Suprapubic skin (tissue), 4 donors: Measurements from ENCODE around the gene ZAP70. TPM values are rescaled to one million over a fixed set of nuclear protein-coding genes. Genes with fewer than 3 reads are reported as not detected.

Experiments
- DNase-seq, 2 donors: peaks; one replicate each; pipeline ENCODE4 v3.0.0-alpha.2; 2019; ENCODE audit warnings: low spot score in 2 of 2
- H3K27ac ChIP-seq: fragments of 200-600 bp; sonication (generic); one replicate; pipeline ENCODE4 v1.5.1; 2019
- H3K27me3 ChIP-seq: fragments of 200-600 bp; sonication (generic); one replicate; pipeline ENCODE4 v1.5.1; 2019
- H3K36me3 ChIP-seq: fragments of 200-600 bp; sonication (generic); one replicate; pipeline ENCODE4 v1.5.1; 2019
- H3K4me1 ChIP-seq: fragments of 200-600 bp; sonication (generic); one replicate; pipeline ENCODE4 v1.5.1; 2019
- H3K4me3 ChIP-seq: fragments of 200-600 bp; sonication (generic); one replicate; pipeline ENCODE4 v1.5.1; 2019; ENCODE audit warnings: mild to moderate bottlenecking
- H3K9me3 ChIP-seq: fragments of 200-600 bp; sonication (generic); one replicate; pipeline ENCODE4 v1.5.1; 2019
- EP300 ChIP-seq: sonication (generic); formaldehyde crosslinking; IDR thresholded peaks from one replicate; pipeline ENCODE4 v1.6.1; 2017; ENCODE audit warnings: antibody characterized with exemption
- POLR2A ChIP-seq, 2 donors: fragments of 450-650 bp; IDR thresholded peaks; one replicate each; pipeline ENCODE4 v1.6.1; 2017; ENCODE audit warnings: antibody characterized with exemption in 2 of 2, mild to moderate bottlenecking in 2 of 2, moderate library complexity in 2 of 2
- POLR2AphosphoS5 ChIP-seq, 3 donors: sonication (generic); formaldehyde crosslinking; IDR thresholded peaks; one replicate each; pipeline ENCODE4 v1.6.1; 2017; ENCODE audit warnings: antibody characterized with exemption in 3 of 3
- whole genome bisulfite sequencing: methylation state at CpG from one replicate; pipeline ENCODE4 v1.1.5; 2018; 5-methylcytosine and 5-hydroxymethylcytosine counted together
- total RNA-seq, 4 donors: library from RNA; depleted of rRNA; stranded (reverse); fragments of >200 nt; gene quantifications; one replicate each; pipeline ENCODE4 v1.1.0, GENCODE V29; 2016
- TF ChIP-seq, protein P1 (sequence below), 2 donors: fragments of 200-600 bp in 1 of 2; fragments of 450-650 bp in 1 of 2; sonication (generic) in 1 of 2; IDR thresholded peaks; one replicate each; pipeline ENCODE4 v1.5.1; 2016 to 2019; ENCODE audit warnings: antibody characterized with exemption in 2 of 2, mild to moderate bottlenecking in 1 of 2, moderate library complexity in 1 of 2

The ZAP70 gene
- total RNA-seq = 1 to 10 TPM; 1.1 to 5.5 (median 2.2) TPM

DNA sequence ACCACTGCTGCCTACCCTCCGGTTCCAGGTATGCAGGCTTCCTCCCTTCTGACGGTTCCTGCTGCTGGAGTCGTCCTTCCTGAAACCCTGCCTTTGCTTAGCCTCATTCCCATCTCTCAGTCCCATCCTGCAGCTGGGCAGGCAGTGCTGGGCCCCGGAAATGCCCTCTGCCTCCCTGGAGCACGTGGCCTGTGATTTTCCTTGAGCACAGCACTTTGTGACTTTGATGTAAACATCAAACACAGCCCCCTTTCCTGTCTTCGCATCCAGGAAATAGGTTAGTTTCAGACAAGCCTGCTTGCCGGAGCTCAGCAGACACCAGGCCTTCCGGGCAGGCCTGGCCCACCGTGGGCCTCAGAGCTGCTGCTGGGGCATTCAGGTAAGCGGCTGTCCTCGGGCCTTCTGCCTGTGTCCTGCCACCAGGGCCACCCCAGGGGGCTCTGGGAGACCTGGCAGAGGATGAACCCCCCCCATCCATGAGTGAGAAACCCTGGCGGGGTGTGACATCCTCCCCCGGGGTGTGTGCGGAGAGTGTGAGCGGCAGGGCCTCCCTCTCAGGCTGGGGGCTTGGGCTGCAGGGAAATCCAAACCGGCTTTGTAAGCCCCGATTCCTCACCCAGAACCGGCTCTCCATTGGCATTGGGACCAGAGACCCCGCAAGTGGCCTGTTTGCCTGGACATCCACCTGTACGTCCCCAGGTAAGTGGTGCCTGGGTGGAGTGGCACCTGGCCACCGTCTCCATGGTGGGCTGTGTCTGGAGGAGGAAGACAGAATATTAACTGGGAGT is at the start of gene ZAP70:
Gene ZAP70, plus strand, starts transcription at position 281 of the 788 bp plus-strand sequence. CDS start 10,461 bp downstream, outside the sequence.
- H3K9me3 ChIP-seq = no peaks in the 10 kb centered on the region
- H3K4me1 ChIP-seq = no peaks in the 10 kb centered on the region
- peak; percentile 40 to 66 for DNase-seq
- WGBS = 65% methylated on average over 16 of the region's 21 CpGs
- H3K27ac ChIP-seq = no peak within 1 kb of the TSS
- no peaks in the 10 kb centered on the region for H3K27me3 ChIP-seq
- H3K4me3 ChIP-seq = no peak within 1 kb of the TSS
- TF ChIP-seq POLR2AphosphoS5 (IDR thresholded peaks at IDR 0.05) (no peak), EP300 (no peak), POLR2A (IDR thresholded peaks at IDR 0.05) (no peak)
- TF ChIP-seq, protein P1, sequence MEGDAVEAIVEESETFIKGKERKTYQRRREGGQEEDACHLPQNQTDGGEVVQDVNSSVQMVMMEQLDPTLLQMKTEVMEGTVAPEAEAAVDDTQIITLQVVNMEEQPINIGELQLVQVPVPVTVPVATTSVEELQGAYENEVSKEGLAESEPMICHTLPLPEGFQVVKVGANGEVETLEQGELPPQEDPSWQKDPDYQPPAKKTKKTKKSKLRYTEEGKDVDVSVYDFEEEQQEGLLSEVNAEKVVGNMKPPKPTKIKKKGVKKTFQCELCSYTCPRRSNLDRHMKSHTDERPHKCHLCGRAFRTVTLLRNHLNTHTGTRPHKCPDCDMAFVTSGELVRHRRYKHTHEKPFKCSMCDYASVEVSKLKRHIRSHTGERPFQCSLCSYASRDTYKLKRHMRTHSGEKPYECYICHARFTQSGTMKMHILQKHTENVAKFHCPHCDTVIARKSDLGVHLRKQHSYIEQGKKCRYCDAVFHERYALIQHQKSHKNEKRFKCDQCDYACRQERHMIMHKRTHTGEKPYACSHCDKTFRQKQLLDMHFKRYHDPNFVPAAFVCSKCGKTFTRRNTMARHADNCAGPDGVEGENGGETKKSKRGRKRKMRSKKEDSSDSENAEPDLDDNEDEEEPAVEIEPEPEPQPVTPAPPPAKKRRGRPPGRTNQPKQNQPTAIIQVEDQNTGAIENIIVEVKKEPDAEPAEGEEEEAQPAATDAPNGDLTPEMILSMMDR (IDR thresholded peaks at IDR 0.05) = no peak
- H3K36me3 ChIP-seq = no peaks in the 10 kb centered on the region

DNA sequence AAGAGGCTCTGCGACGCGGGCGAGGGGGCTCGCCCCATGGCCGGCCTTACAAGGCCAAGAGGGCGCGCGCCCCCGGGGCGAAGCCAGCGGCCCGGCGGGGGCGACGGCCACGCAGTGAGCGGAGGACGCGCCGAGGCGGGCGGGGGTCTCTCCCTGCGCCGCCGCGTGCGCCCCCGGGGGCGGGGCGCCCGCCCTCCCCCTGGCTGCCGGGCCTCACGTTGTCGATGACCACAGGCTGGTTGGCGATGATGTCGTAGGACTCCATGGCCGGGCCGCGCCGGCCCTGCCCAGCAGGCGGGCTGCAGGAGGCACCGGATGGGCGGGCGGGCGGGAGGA is 49.8 kb upstream of the ZAP70 start:
- H3K36me3 ChIP-seq = peaks cover 21% of the 10 kb centered on the region
- H3K9me3 ChIP-seq = no peaks in the 10 kb centered on the region
- H3K4me3 ChIP-seq = peak overlapping the region; percentile 77
- no peaks in the 10 kb centered on the region for H3K27me3 ChIP-seq
- 0% methylated on average over 2 of the region's 46 CpGs for WGBS
- TF ChIP-seq POLR2A (IDR thresholded peaks at IDR 0.05) (no peak), POLR2AphosphoS5 (IDR thresholded peaks at IDR 0.05) (no peak), EP300 (no peak)
- TF ChIP-seq, protein P1 (IDR thresholded peaks at IDR 0.05) = no peak
- peaks cover 36% of the 10 kb centered on the region for H3K4me1 ChIP-seq
- H3K27ac ChIP-seq = peak overlapping the region; percentile 98
- DNase-seq = no peak

DNA sequence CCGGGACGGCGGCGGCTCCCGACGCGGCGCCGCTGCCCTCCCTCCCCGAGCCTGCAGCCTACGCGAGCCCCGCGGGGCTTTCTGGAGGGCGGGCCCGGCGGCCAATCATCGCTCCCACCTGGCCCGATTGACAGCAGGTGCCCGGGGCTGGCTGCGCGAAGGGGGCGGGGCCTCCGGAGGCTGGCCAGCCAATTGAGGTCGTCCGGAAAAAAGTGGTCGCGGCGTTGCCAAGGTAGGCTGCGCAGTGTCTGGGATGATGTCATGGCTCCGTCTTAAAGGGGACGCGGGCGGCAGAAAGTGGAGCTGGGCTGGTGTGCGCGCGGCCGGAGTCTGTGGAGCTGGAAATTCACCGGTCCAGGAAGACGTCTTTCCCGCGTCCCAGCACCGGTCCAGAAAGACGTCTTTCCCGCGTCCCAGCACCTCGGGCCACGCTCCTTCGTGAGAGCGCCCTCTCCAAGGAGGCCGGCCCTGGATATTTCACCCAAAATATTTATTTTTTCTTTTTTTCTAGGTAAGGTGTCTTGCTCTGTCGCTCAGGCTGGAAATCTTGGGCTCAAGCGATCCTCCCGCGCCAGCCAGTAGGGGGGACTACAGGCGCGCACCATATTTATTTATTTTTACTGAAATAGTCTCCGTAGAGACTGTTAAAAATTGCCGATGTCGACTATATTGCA is 49.3 kb upstream of the ZAP70 start, which contains the start of gene ACTR1B:
Gene ACTR1B, minus strand, starts transcription at position 83 of the 674 bp plus-strand sequence. CDS start 154 bp downstream, outside the sequence.
- Histone ChIP-seq H3K27ac (peak within 1 kb of the TSS; percentile 98), H3K36me3 (peaks cover 16% of the 10 kb centered on the region), H3K4me1 (peaks cover 36% of the 10 kb centered on the region), H3K9me3 (no peaks in the 10 kb centered on the region), H3K27me3 (no peaks in the 10 kb centered on the region), H3K4me3 (peak within 1 kb of the TSS; percentile 77)
- TF ChIP-seq EP300 (no peak), POLR2AphosphoS5 (IDR thresholded peaks at IDR 0.05) (peak in 2 of 3 donors; percentile 49 to 76), POLR2A (IDR thresholded peaks at IDR 0.05) (peak in 1 of 2 donors; percentile 62)
- TF ChIP-seq, protein P1 (IDR thresholded peaks at IDR 0.05) = peak; percentile 47 to 52
- WGBS = under 1% methylated on average over 26 of the region's 60 CpGs
- peak; percentile 98 for DNase-seq

DNA sequence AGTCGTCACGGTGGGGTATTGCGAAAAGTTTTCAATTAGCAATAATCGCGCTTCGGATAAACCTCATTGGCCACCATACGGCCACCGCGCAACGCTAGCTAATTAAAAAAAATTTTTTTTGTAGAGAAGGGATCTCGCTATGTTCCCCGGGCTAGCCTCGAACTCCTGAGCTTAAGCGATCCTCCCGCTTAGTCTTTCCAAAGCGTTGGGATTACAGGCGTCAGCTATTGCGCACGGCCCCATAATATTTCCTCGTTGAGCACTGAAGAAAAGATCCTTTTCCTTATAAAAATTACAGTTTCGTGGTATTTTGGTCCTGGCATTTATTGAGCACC is 48.8 kb upstream of the ZAP70 start:
- Histone ChIP-seq H3K4me1 (peaks cover 36% of the 10 kb centered on the region), H3K36me3 (peaks cover 12% of the 10 kb centered on the region), H3K9me3 (no peaks in the 10 kb centered on the region), H3K27ac (peak overlapping the region; percentile 98), H3K4me3 (peak overlapping the region; percentile 77), H3K27me3 (no peaks in the 10 kb centered on the region)
- no peak for TF ChIP-seq POLR2AphosphoS5 (IDR thresholded peaks at IDR 0.05)
- no peak for DNase-seq
- 8% methylated on average over 21 of the region's 21 CpGs for WGBS

DNA sequence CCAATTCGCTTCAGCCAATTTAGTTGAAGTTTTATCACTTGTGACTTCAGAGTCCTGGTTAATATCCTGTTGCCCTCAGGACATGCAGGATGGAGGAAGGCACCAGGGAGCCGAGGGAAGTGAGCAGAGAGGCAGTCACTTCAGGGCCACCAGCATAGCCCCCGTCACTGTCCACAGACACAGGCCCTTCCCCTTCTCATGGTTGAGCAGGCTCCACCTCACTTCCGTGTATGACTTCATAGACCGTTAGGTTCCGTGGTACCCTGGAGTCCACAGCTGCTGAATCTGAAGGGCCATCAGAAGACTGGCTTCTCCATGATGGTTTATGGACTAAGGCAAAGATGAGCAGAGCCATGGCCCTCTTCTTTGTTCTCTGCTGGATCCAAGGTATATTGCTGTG is 43.9 kb upstream of the ZAP70 start, which contains the start of gene C2orf92:
Gene C2orf92, plus strand, starts transcription at position 266 of the 400 bp plus-strand sequence. Its CDS starts 76 bp downstream, at position 342.
- TF ChIP-seq EP300 = no peak
- no peak for TF ChIP-seq POLR2A (IDR thresholded peaks at IDR 0.05)
- no peak for TF ChIP-seq POLR2AphosphoS5 (IDR thresholded peaks at IDR 0.05)
- TF ChIP-seq, protein P1 (IDR thresholded peaks at IDR 0.05) = no peak
- peaks cover 5% of the 10 kb centered on the region for H3K4me1 ChIP-seq
- H3K36me3 ChIP-seq = no peaks in the 10 kb centered on the region
- H3K27me3 ChIP-seq = no peaks in the 10 kb centered on the region
- DNase-seq = no peak
- H3K9me3 ChIP-seq = no peaks in the 10 kb centered on the region
- WGBS = 84% methylated on average over 6 of the region's 6 CpGs
- no peak within 1 kb of the TSS for H3K27ac ChIP-seq
- H3K4me3 ChIP-seq = no peak within 1 kb of the TSS
